DOHH2 (cell line): ENCODE measurements around the gene TEX54.

Experiments
- H3F3A ChIP-seq: fragments of 200-600 bp; sonication (generic), shearing (Covaris generic); 2 replicates; pipeline ENCODE4 v1.6.0; 2016; ENCODE audit warnings: antibody characterized with exemption, mild to moderate bottlenecking; ENCODE audit not compliant: control insufficient read depth, insufficient read depth
- H3K27ac ChIP-seq: fragments of 200-600 bp; sonication (generic); 2 replicates; pipeline ENCODE4 v1.5.1; 2014; ENCODE audit warnings: low read depth, mild to moderate bottlenecking, low read length, moderate library complexity
- H3K27me3 ChIP-seq: fragments of 200-600 bp; sonication (generic); 2 replicates; pipeline ENCODE4 v1.6.1; 2014; ENCODE audit warnings: mild to moderate bottlenecking, low read length, mixed read lengths; ENCODE audit not compliant: control insufficient read depth
- H3K36me3 ChIP-seq: fragments of 200-600 bp; sonication (generic); 2 replicates; pipeline ENCODE4 v1.6.1; 2014; ENCODE audit warnings: mild to moderate bottlenecking, low read length, moderate library complexity, mixed read lengths; ENCODE audit not compliant: control insufficient read depth
- H3K4me1 ChIP-seq: fragments of 200-600 bp; sonication (generic); 2 replicates; pipeline ENCODE4 v1.6.1; 2014; ENCODE audit warnings: mild to moderate bottlenecking, low read length, mixed read lengths; ENCODE audit not compliant: control insufficient read depth
- H3K4me2 ChIP-seq: fragments of 200-600 bp; sonication (generic); 2 replicates; pipeline ENCODE4 v1.6.0; 2014; ENCODE audit warnings: mild to moderate bottlenecking, low read length, moderate library complexity
- H3K4me3 ChIP-seq: fragments of 200-600 bp; sonication (generic); 2 replicates; pipeline ENCODE4 v1.5.1; 2014; ENCODE audit warnings: mild to moderate bottlenecking, low read length, mixed read lengths
- H3K79me2 ChIP-seq: fragments of 200-600 bp; sonication (generic); 2 replicates; pipeline ENCODE4 v1.6.1; 2014; ENCODE audit warnings: mild to moderate bottlenecking, low read length, mixed read lengths; ENCODE audit not compliant: control insufficient read depth
- H3K9me2 ChIP-seq: fragments of 200-600 bp; sonication (generic); replicated peaks from 2 replicates; pipeline ENCODE4 v1.6.1; 2014; ENCODE audit warnings: mild to moderate bottlenecking, low read length, mixed read lengths; ENCODE audit not compliant: control insufficient read depth
- H3K9me3 ChIP-seq: fragments of 200-600 bp; sonication (generic); 2 replicates; pipeline ENCODE4 v1.6.1; 2014; ENCODE audit warnings: antibody characterized with exemption, low read length, mixed read lengths; ENCODE audit not compliant: control insufficient read depth, insufficient read depth
- H4K20me1 ChIP-seq: fragments of 200-600 bp; sonication (generic); 2 replicates; pipeline ENCODE4 v1.6.0; 2014; ENCODE audit warnings: low read depth, mild to moderate bottlenecking, antibody characterized with exemption, low read length, moderate library complexity; ENCODE audit not compliant: control insufficient read depth, insufficient read depth
- CTCF ChIP-seq: fragments of 200-600 bp; sonication (generic); IDR thresholded peaks from one replicate; pipeline ENCODE4 v1.5.1; 2014; ENCODE audit warnings: antibody characterized with exemption, mild to moderate bottlenecking, low read depth, low read length; ENCODE audit not compliant: poor library complexity, severe bottlenecking
- EZH2phosphoT487 ChIP-seq: fragments of 200-600 bp; sonication (generic); IDR thresholded peaks from 2 replicates; pipeline ENCODE4 v1.6.1; 2017; ENCODE audit warnings: borderline replicate concordance, mild to moderate bottlenecking, antibody characterized with exemption, low read length, moderate library complexity, mixed read lengths

Gene TEX54

GRCh38 chr11:62804310-62805075, 28.1 kb downstream of the TEX54 start:
- H3K4me2 ChIP-seq = peak overlapping the region; percentile 85
- H3K79me2 ChIP-seq = peaks cover 43% of the 10 kb centered on the region
- H3K9me3 ChIP-seq = no peaks in the 10 kb centered on the region
- H3K4me1 ChIP-seq = peaks cover 27% of the 10 kb centered on the region
- peak overlapping the region; percentile 80 for H3K4me3 ChIP-seq
- peak overlapping the region; percentile 37; the same call in 1 of the 2 replicates for H3K27ac ChIP-seq
- H3F3A ChIP-seq = no peaks in the 10 kb centered on the region
- TF ChIP-seq EZH2phosphoT487 (no peak), CTCF (no peak)
- H4K20me1 ChIP-seq = peaks cover 9% of the 10 kb centered on the region
- H3K9me2 ChIP-seq = no peaks in the 10 kb centered on the region
- H3K36me3 ChIP-seq = peaks cover 53% of the 10 kb centered on the region
- H3K27me3 ChIP-seq = no peaks in the 10 kb centered on the region

- TF ChIP-seq EZH2phosphoT487 (no peak), CTCF (no peak)
Measured at GRCh38 chr11:62801071-62801470, 31.6 kb downstream of the TEX54 start.

GRCh38 chr11:62799486-62799885, 33.2 kb downstream of the TEX54 start:
- Histone ChIP-seq H3K9me3 (no peaks in the 10 kb centered on the region), H3K4me2 (no peak overlapping the region), H4K20me1 (peaks cover 9% of the 10 kb centered on the region), H3K36me3 (peaks cover 91% of the 10 kb centered on the region), H3K9me2 (no peaks in the 10 kb centered on the region), H3K4me1 (peaks cover 12% of the 10 kb centered on the region), H3K27ac (no peak overlapping the region), H3K4me3 (no peak overlapping the region), H3K79me2 (peaks cover 29% of the 10 kb centered on the region), H3K27me3 (no peaks in the 10 kb centered on the region), H3F3A (no peaks in the 10 kb centered on the region)
- no peak for TF ChIP-seq EZH2phosphoT487
- TF ChIP-seq CTCF = no peak

More at GRCh38 chr11:62801071-62801470, 31.6 kb downstream of the TEX54 start:
- Histone ChIP-seq H3K4me3 (no peak overlapping the region), H3K27ac (no peak overlapping the region), H3K4me1 (peaks cover 13% of the 10 kb centered on the region), H4K20me1 (peaks cover 9% of the 10 kb centered on the region), H3F3A (no peaks in the 10 kb centered on the region), H3K79me2 (peaks cover 41% of the 10 kb centered on the region), H3K4me2 (no peak overlapping the region), H3K27me3 (no peaks in the 10 kb centered on the region), H3K9me3 (no peaks in the 10 kb centered on the region), H3K36me3 (peaks cover 79% of the 10 kb centered on the region), H3K9me2 (no peaks in the 10 kb centered on the region)
